NCI-H1092 (cell line): ENCODE data around the gene EML3.
A peak's percentile ranks its signal among the peaks of the same experiment; 100 is the strongest.
"Not testable (repeated sequence)": the region's sequence is repeated elsewhere in the genome, so short reads cannot be mapped to it uniquely, and the experiment has no call there.

Source experiments
- DNase-seq: peaks from one replicate; lab custom pipeline; 2025; lab: John Stamatoyannopoulos, UW

EML3 gene

DNA sequence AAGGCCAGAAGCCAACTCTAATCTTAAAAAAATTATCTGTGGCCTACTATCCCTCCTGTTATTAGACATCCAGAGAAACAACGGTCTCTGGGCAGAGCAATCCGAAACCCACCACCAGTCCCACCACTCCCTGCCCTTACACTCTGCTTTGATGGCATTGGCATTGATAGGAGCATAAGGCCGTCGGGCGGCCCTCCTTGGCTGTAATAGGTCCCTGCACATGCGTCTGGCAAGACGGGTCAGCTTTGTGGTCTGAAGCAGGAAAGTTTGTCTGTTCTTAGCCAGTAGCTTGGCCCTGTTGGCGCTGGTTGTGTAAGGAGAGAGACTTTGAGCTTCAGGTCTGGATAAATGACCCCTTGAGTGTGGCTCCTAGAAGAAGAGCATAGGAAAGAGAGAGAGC is 17.5 kb downstream of the EML3 start:
- DNase-seq: no peak

DNA sequence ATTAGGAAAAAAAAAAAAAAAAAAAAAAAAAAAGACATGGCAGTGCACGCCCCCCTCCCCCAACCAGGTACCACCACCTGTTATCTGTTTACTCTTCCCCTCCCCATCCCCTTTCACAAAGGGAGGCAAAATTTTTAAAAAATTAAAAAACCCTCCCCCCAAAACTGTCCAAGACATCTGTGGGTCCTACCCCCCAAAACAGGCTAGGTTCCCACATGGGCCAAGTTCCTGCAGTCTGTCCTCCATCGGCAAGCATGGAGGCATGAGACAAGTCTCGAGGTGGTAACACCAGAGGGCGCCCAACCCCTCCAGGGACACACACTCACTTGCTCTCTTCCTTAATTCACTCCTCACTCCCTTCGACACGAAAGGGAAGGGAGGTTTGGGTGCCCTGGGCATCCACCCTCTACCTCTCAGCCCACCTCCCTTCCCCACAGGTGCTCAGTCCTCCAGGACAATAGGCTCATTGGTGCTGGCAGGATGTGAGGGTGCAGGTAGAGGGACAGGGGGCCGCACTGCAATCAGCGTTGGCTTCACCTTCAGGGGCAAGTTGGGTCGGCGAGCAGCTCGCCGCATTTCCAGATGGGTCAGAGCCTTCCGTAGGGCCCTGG is 19.0 kb downstream of the EML3 start:
- peak; percentile 37 for DNase-seq

- DNase-seq: no peak
Measured at GRCh38 chr11:62592989-62593421, 19.6 kb downstream of the EML3 start.

DNA sequence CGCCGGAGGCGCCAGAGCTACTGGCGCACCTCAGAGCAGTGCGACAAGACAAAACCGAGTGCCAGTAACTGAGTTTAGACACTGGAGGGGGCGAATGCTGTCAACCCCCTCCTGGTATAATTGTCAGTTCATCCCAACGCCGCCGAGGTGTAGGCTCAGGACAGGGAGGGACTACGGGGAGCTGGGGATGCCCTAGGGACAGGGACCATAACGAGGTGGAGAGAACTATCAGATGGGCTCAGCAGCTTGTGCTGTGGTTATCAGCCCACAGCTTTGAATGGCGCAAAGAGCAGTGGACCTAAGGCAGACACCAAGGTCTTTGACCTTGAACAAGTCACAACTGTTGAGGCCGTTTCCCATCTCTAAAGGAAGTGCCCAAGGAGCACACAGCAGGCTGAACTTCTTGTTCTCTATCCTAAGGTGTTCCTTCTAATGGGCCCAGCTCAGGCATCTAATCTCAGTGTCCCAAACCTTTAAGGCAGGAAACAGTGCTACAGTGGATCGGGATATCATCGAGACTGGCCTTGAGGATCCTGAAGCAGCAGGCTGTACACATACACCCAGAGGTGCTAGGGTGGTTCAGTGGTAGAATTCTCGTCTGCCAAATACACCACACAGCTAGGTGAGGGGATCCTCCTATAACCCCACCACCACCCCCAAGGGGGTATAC is 20.3 kb downstream of the EML3 start:
- no peak for DNase-seq

GRCh38 chr11:62591448-62592145 is 21.0 kb downstream of the EML3 start, which contains the start of gene TUT1:
TSS of gene TUT1 (minus strand) at chr11:62591523. CDS start at chr11:62591485, 38 bp downstream.
- DNase-seq: peak; percentile 100

DNA sequence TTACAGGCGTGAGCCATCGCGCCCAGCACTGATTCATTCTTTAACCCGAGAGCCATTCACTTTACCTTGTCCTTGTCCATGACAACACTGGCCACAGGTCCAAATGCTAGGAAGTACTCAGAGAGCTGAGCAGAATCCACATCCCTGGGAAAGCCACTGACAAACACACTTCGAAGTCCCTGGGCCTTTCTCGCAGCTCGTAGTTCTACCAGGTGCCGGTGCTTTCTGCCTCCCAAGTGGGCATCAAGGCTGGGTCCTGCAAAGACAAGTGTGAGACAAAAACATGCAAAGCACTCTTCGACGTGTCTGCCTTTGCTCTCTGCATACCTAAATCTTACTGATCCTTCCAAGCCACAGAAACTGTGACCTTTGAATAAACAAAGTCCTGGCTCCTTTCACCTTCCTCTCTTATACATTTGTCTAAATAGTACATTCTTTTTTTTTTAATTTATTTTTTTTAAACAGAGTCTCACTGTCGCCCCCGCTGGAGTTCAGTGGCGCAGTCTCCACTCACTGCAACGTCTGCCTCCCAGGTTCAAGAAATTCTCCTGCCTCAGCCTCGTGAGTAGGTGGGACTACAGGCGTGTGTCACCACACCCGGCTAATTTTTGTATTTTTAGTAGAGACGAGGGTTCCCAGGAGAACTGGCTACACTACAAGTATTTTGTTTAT is 23.5 kb downstream of the EML3 start:
- no peak for DNase-seq

DNA sequence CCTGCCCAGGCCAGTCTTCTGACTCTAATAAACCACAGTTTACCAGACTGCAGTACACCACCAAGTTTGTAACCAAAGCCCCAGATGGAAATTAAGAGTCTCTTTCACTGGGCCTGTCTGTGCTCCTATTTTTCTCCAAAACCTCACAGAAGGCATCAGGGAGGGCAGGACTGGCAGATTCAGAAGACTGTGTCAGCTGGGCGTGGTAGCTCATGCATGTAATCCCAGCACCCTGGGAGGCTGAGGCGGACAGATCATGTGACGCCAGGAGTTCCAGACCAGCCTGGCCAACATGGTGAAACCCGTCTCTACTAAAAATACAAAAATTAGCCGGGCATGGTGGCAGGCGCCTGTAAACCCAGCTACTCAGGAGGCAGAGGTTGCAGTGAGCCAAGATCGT is 27.2 kb downstream of the EML3 start:
- DNase-seq: not testable (repeated sequence)

DNA sequence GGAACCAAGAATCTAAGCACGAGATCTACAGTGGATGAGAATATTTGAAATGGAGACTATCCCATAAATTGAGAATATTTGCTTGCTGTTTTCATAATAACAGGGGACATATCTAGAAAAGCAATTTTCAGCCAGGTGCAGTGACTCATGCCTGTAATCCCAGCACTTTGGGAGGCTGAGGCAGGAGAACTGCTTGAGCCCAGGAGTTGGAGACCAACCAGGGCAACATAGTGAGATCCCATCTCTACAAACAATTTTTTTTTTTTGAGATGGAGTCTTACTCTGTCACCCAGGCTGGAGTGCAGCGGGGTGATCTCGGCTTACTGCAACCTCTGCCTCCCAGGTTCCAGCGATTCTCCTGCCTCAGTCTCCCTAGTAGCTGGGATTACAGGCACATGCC is 30.8 kb downstream of the EML3 start:
- not testable (repeated sequence) for DNase-seq

DNA sequence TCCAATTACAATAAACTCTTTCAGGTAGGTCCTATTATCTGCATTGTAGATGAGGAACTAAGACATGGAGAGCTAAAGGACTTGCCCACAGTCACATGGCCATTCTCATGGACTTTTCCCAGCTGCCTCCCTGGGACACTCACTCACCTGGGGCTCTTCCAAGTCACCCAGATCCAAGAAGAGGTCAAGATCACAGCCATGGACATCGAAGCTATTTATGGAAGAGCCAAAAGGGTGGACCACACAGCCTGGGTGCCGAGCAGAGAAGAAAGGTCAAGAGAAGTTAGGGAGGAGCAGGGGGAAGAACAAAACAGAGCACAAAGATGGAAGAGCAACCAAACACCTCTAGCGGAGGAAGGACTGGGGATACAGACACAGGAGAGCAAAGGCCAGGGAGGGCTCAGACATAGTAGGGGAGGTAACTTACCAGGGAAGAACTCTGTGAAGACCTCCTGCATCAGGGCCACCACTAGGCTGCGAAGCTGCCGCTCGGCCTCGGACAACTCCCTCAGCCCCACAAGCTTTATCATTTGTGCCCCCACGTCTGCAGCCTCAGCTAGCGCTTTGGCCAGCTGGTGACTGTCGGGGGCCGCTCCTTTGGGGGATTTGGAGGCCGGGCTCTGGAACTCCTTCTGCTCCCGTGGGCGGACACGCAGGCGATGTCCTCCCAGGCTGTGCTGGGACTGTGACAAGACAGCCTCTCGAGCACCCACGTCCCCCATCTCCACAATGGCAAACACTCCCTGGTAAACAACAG is 31.4 kb downstream of the EML3 start:
- no peak for DNase-seq

DNA sequence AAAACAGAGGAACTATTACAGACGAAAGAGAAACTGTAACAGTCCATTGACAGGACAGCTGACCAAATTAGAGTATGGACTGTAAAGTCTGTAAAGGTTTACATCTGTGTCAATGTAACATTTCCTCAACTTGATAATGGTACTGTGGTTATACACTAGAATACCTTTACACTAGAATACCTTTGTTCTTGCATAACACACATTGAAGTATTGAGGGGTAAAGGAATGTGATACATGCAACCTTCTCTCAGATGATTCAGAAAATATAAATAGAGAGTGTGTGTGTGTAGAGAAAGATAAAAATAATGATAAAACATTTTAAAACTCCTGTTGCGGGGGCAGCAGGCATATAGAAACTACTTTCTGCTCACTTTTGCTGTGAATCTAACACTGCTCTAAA is 33.3 kb downstream of the EML3 start:
- DNase-seq: no peak

GRCh38 chr11:62578541-62578940 is 34.0 kb downstream of the EML3 start:
- no peak for DNase-seq

DNA sequence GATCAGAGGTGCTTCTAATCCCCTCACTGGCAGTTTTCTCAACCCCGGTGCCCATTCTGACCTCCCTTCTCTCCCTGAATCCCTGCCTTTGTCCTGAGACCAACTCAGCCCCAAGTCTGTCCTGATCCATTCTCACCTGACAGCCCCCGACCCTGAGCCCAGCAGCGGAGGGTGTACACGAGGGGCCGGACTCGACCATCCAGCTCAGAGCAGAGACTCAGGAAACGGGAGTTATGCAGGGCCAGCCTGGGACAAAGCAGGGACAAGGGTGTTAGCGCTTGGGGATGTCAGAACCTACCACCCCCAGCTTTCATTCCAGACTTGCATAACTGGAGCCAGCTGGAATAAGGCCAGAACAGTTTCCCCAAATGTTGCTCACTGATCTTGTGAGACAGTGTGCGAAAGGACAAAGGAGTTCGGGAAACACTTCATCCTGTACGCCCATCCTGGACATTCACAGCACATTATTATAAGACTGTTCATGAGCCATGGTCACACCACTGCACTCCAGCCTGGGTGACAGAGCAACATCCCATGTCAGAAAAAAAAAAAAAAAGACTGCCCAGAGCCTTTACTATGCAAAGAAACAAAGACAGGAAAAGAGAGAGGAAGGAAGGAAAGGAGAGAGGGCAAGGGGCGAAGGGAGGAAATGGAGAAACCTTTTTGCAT is 35.4 kb downstream of the EML3 start:
- DNase-seq: no peak

- no peak for DNase-seq
Measured at GRCh38 chr11:62575837-62576236, 36.7 kb downstream of the EML3 start.

DNA sequence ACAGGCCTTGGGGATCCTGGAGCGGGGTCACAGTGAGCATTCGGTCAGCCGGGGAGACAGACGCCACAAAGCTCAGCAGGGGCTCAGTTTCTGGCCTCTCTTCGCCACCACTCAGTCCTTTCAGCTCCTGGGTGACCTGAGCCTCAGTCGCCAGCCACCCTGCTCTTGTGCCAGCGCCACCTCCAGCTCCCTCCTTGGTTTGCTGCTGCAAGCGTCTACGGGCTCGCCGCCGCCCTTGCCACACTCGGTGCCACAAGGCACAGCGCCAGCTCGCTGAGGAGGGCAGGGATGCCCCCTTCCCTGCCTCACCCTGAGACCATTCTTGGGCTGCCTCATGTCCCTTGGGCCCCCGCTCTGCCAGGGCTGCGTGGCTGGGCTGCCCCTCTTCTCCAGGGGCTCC is 37.4 kb downstream of the EML3 start:
- DNase-seq: no peak

- DNase-seq: peak; percentile 23
Measured at GRCh38 chr11:62574363-62575071, 38.1 kb downstream of the EML3 start.

DNA sequence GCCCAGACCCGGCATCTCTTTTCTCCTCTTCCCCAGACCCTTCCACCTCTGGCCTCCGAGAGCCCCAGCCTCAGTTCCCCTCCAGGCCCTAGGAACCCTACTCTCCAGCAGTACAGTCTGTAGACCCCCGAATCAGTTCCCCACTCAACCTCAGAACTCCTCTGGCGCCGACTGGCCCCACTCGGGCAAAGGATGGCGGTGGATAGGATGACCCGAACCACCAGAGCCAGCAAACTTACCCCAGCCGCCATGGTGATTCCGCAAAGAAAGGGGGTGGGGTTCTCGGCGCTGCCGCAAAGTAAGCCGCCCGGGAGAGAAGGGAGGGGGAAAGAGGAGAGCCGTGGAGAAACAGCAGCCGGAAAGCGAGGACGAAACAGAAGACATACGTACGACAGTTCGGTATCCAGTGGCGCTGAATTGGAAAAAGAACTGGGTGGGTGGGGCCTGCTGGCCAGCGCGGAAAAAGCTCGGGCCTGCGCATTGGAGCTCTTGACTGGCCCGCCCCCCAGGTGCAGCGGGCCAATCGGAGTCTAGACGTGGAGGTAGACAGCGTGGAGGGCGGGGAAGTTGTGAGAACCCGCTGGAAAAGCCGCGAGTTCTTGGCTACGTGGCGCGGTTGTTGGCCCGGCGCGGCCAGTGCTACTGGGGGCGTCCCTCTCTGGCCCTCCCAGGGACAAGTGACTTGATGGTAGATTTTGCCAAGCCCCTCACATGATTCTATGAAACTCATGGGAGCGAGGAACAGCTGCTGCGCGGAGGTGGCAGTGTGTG is 38.8 kb downstream of the EML3 start, which contains the start of gene EEF1G:
EEF1G (minus strand) TSS at position 300 of the 771 bp plus-strand sequence; CDS start at position 251, 49 bp downstream.
- peak; percentile 100 for DNase-seq

GRCh38 chr11:62573006-62573591 is 39.5 kb downstream of the EML3 start:
- DNase-seq: no peak

DNA sequence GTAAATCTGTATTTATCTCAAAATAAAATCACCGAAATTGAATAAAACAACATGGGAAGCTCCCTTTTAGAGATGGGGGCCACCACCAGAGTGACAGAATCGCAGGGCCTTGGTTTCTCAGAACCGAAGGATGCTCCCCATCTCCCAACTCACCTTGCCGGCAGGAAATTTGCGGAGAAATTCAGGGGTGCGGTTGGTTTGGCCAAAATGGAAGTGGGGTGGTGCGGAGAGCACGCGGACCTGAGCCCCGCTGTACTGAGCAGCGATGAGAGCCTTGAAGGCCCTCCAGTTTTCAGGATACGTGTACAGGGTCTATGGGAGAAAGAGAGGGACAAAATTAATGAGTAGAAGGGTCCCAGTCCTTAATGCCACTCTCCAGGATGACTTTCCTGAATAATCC is 40.1 kb downstream of the EML3 start:
- DNase-seq: no peak

DNA sequence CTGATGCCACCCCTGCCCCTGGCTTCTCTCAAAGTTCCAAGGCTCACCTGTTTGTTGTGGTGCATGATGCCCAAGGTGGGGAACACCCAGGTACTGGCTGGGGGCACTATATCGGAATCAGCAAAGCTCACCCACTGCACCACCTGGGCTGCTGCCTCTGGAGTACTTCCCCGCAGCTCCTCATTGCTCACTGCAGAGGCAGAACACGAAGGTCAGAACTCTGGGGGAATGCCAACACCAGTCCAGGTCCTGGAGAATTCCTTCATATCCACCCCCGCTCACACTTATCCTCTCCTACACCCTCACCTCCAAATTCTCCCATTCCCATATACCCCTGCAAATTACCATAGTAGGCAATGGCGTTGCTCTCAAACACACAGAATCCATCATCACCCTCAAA is 41.1 kb downstream of the EML3 start:
- DNase-seq: not testable (repeated sequence)
